HEK293 (cell line): ENCODE data around the gene PCP4.

Experiments used
- CTCF ChIA-PET: fragments of 350-600 bp; formaldehyde crosslinking; extraction: SDS; loops from one replicate; lab custom pipeline; 2021; ENCODE audit warnings: antibody characterized with exemption; lab: Yijun Ruan, JAX
- POLR2A ChIA-PET: fragments of 300-600 bp; formaldehyde crosslinking; extraction: SDS; loops from one replicate; lab custom pipeline; 2020; ENCODE audit warnings: antibody characterized with exemption, inconsistent platforms; lab: Yijun Ruan, JAX
- H3K27ac ChIP-seq: fragments of 200-500 bp; sonication (Bioruptor generic); 2 replicates; pipeline ENCODE4 v1.5.1; 2014; ENCODE audit warnings: low read depth, low read length, control low read depth, inconsistent platforms; ENCODE audit errors: extremely low read depth
- H3K36me3 ChIP-seq, 2 experiments: fragments of 200-500 bp in 1 of 2; sonication (Bioruptor generic) in 1 of 2; 1 replicate in 1 of 2; 2 replicates in 1 of 2; pipeline ENCODE4 v1.5.1; 2014 to 2017; ENCODE audit warnings: inconsistent platforms in 2 of 2, low read length in 2 of 2; ENCODE audit not compliant: control insufficient read depth in 2 of 2, insufficient read depth in 1 of 2
- H3K4me1 ChIP-seq: fragments of 200-500 bp; sonication (Bioruptor generic); 2 replicates; pipeline ENCODE4 v1.5.1; 2014; ENCODE audit warnings: mild to moderate bottlenecking, low read length, inconsistent platforms; ENCODE audit not compliant: control insufficient read depth, insufficient read depth
- H3K4me3 ChIP-seq: 2 replicates; pipeline ENCODE4 v1.5.1; 2011; ENCODE audit warnings: low read depth, mild to moderate bottlenecking, control low read depth, low read length, moderate library complexity
- H3K9me3 ChIP-seq: fragments of 200-500 bp; sonication (Bioruptor generic); 2 replicates; pipeline ENCODE4 v1.5.1; 2014; ENCODE audit warnings: low read depth, low read length, inconsistent platforms; ENCODE audit not compliant: control insufficient read depth, insufficient read depth
- BCL11A ChIP-seq: fragments of 450-650 bp; formaldehyde crosslinking; IDR thresholded peaks from 2 replicates; pipeline ENCODE4 v1.5.1; 2016; ENCODE audit warnings: low read depth, missing biosample characterization, missing genetic modification characterization
- FEZF1 ChIP-seq: fragments of 450-650 bp; formaldehyde crosslinking; IDR thresholded peaks from 2 replicates; pipeline ENCODE4 v1.5.1; 2016; ENCODE audit warnings: missing biosample characterization, missing genetic modification characterization
- GLI4 ChIP-seq: fragments of 450-650 bp; formaldehyde crosslinking; IDR thresholded peaks from 2 replicates; pipeline ENCODE4 v1.5.1; 2016; ENCODE audit warnings: missing biosample characterization, missing genetic modification characterization
- RBAK ChIP-seq: fragments of 450-650 bp; formaldehyde crosslinking; IDR thresholded peaks from 2 replicates; pipeline ENCODE4 v1.5.1; 2016; ENCODE audit warnings: missing biosample characterization, missing genetic modification characterization
- SETDB1 ChIP-seq: IDR thresholded peaks from one replicate; pipeline ENCODE4 v1.6.1; 2017; ENCODE audit warnings: mild to moderate bottlenecking, low read length, moderate library complexity, mixed read lengths; ENCODE audit not compliant: insufficient read length
- SP3 ChIP-seq: fragments of 450-650 bp; formaldehyde crosslinking; IDR thresholded peaks from 2 replicates; pipeline ENCODE4 v1.5.1; 2016; ENCODE audit warnings: missing biosample characterization, missing genetic modification characterization
- ZBTB7A ChIP-seq: fragments of 450-650 bp; formaldehyde crosslinking; IDR thresholded peaks from 2 replicates; pipeline ENCODE4 v1.5.1; 2016; ENCODE audit warnings: low read depth, missing biosample characterization, missing genetic modification characterization
- ZBTB8A ChIP-seq: fragments of 450-650 bp; formaldehyde crosslinking; IDR thresholded peaks from 2 replicates; pipeline ENCODE4 v1.5.1; 2016; ENCODE audit warnings: missing biosample characterization, missing genetic modification characterization
- ZFP69B ChIP-seq: fragments of 450-650 bp; formaldehyde crosslinking; IDR thresholded peaks from 2 replicates; pipeline ENCODE4 v1.5.1; 2016; ENCODE audit warnings: missing biosample characterization, missing genetic modification characterization
- ZNF132 ChIP-seq: fragments of 450-650 bp; formaldehyde crosslinking; IDR thresholded peaks from 2 replicates; pipeline ENCODE4 v1.5.1; 2017; ENCODE audit warnings: missing biosample characterization, missing genetic modification characterization, borderline replicate concordance
- ZNF157 ChIP-seq: fragments of 450-650 bp; formaldehyde crosslinking; IDR thresholded peaks from 2 replicates; pipeline ENCODE4 v1.5.1; 2016; ENCODE audit warnings: missing biosample characterization, missing genetic modification characterization
- ZNF202 ChIP-seq: fragments of 450-650 bp; formaldehyde crosslinking; IDR thresholded peaks from 2 replicates; pipeline ENCODE4 v1.5.1; 2016; ENCODE audit warnings: missing biosample characterization, missing genetic modification characterization, borderline replicate concordance
- ZNF23 ChIP-seq: fragments of 450-650 bp; formaldehyde crosslinking; IDR thresholded peaks from 2 replicates; pipeline ENCODE4 v1.5.1; 2016; ENCODE audit warnings: missing biosample characterization, missing genetic modification characterization, borderline replicate concordance
- ZNF416 ChIP-seq: fragments of 450-650 bp; formaldehyde crosslinking; IDR thresholded peaks from 2 replicates; pipeline ENCODE4 v1.5.1; 2016; ENCODE audit warnings: missing biosample characterization, missing genetic modification characterization
- ZNF501 ChIP-seq: fragments of 450-650 bp; formaldehyde crosslinking; IDR thresholded peaks from 2 replicates; pipeline ENCODE4 v1.5.1; 2016; ENCODE audit warnings: missing biosample characterization, missing genetic modification characterization
- ZNF521 ChIP-seq: fragments of 450-650 bp; formaldehyde crosslinking; IDR thresholded peaks from 2 replicates; pipeline ENCODE4 v1.5.1; 2017; ENCODE audit warnings: missing biosample characterization, mild to moderate bottlenecking, missing genetic modification characterization
- ZNF555 ChIP-seq: fragments of 450-650 bp; formaldehyde crosslinking; conservative IDR thresholded peaks from 2 replicates; pipeline ENCODE4 v1.5.1; 2017; ENCODE audit warnings: missing biosample characterization, mild to moderate bottlenecking, missing genetic modification characterization, inconsistent platforms
- ZNF776 ChIP-seq: fragments of 450-650 bp; formaldehyde crosslinking; IDR thresholded peaks from 2 replicates; pipeline ENCODE4 v1.5.0; 2017; ENCODE audit warnings: missing biosample characterization, missing genetic modification characterization, borderline replicate concordance
- TF ChIP-seq, protein P1 (sequence below): fragments of 450-650 bp; formaldehyde crosslinking; IDR thresholded peaks from 2 replicates; pipeline ENCODE4 v1.5.1; 2016; ENCODE audit warnings: missing biosample characterization, missing genetic modification characterization
- TF ChIP-seq, protein P2 (sequence below): fragments of 450-650 bp; formaldehyde crosslinking; IDR thresholded peaks from 2 replicates; pipeline ENCODE4 v1.5.1; 2016; ENCODE audit warnings: missing biosample characterization, missing genetic modification characterization
- TF ChIP-seq, protein P3 (sequence below): fragments of 450-650 bp; formaldehyde crosslinking; IDR thresholded peaks from 2 replicates; pipeline ENCODE4 v1.5.1; 2016; ENCODE audit warnings: missing biosample characterization, missing genetic modification characterization, low read depth

Gene PCP4

DNA sequence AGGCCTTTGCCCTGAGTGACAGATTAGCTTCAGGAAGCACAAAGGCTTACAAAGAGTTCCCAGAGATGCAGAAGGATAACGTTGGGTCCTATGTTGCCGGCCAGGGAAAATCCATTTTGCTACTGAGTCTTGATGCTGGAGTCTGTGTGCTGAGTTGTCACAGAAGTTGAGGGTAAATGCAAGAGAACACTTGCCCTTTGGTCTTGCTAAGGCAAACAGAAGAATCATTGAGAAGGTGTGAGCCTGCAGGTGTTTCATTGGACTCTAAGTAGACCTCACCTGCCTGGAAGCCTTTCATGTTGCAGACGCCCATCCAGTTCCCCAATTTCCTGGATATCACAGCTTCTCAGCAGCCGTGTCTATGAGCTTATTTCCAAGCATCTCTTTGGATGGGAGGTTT, 105.2 kb downstream of the PCP4 start:
- ChIA-PET CTCF (interaction anchor here (0.7 to 1.0 kb wide), 3 partner anchors 105 to 190 kb away, joined by 3 read pairs; partner anchors contain the start of gene PCP4), POLR2A (no interaction called here)
- no peak overlapping the region for H3K4me3 ChIP-seq
- no peak overlapping the region for H3K27ac ChIP-seq
- TF ChIP-seq SETDB1 (no peak), ZNF555 (tag by site-specific recombination) (no peak), ZNF132 (no peak), RBAK (tag by site-specific recombination) (no peak), ZNF416 (tag by site-specific recombination) (no peak), ZBTB8A (tag by site-specific recombination) (no peak), ZFP69B (no peak), GLI4 (tag by site-specific recombination) (no peak), BCL11A (tag by site-specific recombination) (no peak), ZNF202 (tag by site-specific recombination) (no peak), ZNF157 (tag by site-specific recombination) (no peak), FEZF1 (no peak), ZBTB7A (tag by site-specific recombination) (no peak), ZNF23 (tag by site-specific recombination) (no peak), SP3 (tag by site-specific recombination) (no peak), ZNF501 (no peak)
- TF ChIP-seq, protein P1, sequence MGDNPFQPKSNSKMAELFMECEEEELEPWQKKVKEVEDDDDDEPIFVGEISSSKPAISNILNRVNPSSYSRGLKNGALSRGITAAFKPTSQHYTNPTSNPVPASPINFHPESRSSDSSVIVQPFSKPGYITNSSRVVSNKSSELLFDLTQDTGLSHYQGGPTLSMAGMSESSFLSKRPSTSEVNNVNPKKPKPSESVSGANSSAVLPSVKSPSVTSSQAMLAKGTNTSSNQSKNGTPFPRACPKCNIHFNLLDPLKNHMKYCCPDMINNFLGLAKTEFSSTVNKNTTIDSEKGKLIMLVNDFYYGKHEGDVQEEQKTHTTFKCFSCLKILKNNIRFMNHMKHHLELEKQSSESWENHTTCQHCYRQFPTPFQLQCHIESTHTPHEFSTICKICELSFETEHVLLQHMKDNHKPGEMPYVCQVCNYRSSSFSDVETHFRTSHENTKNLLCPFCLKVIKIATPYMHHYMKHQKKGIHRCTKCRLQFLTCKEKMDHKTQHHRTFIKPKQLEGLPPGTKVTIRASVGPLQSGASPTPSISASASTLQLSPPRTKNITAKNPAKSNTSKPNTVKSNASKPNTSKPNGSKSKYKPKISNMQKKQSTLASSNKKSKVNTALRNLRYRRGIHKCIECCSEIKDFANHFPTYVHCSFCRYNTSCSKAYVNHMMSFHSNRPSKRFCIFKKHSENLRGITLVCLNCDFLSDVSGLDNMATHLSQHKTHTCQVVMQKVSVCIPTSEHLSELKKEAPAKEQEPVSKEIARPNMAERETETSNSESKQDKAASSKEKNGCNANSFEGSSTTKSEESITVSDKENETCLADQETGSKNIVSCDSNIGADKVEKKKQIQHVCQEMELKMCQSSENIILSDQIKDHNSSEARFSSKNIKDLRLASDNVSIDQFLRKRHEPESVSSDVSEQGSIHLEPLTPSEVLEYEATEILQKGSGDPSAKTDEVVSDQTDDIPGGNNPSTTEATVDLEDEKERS: no peak
- TF ChIP-seq, protein P2, sequence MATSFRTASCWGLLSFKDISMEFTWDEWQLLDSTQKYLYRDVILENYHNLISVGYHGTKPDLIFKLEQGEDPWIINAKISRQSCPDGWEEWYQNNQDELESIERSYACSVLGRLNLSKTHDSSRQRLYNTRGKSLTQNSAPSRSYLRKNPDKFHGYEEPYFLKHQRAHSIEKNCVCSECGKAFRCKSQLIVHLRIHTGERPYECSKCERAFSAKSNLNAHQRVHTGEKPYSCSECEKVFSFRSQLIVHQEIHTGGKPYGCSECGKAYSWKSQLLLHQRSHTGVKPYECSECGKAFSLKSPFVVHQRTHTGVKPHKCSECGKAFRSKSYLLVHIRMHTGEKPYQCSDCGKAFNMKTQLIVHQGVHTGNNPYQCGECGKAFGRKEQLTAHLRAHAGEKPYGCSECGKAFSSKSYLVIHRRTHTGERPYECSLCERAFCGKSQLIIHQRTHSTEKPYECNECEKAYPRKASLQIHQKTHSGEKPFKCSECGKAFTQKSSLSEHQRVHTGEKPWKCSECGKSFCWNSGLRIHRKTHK (tag by site-specific recombination): no peak
- TF ChIP-seq, protein P3, sequence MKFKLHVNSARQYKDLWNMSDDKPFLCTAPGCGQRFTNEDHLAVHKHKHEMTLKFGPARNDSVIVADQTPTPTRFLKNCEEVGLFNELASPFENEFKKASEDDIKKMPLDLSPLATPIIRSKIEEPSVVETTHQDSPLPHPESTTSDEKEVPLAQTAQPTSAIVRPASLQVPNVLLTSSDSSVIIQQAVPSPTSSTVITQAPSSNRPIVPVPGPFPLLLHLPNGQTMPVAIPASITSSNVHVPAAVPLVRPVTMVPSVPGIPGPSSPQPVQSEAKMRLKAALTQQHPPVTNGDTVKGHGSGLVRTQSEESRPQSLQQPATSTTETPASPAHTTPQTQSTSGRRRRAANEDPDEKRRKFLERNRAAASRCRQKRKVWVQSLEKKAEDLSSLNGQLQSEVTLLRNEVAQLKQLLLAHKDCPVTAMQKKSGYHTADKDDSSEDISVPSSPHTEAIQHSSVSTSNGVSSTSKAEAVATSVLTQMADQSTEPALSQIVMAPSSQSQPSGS (tag by site-specific recombination): no peak
- TF ChIP-seq, all 188 proteins: peak for 0
- Histone ChIP-seq H3K9me3 (no peaks in the 10 kb centered on the region), H3K36me3 (no peaks in the 10 kb centered on the region), H3K4me1 (no peaks in the 10 kb centered on the region)

DNA sequence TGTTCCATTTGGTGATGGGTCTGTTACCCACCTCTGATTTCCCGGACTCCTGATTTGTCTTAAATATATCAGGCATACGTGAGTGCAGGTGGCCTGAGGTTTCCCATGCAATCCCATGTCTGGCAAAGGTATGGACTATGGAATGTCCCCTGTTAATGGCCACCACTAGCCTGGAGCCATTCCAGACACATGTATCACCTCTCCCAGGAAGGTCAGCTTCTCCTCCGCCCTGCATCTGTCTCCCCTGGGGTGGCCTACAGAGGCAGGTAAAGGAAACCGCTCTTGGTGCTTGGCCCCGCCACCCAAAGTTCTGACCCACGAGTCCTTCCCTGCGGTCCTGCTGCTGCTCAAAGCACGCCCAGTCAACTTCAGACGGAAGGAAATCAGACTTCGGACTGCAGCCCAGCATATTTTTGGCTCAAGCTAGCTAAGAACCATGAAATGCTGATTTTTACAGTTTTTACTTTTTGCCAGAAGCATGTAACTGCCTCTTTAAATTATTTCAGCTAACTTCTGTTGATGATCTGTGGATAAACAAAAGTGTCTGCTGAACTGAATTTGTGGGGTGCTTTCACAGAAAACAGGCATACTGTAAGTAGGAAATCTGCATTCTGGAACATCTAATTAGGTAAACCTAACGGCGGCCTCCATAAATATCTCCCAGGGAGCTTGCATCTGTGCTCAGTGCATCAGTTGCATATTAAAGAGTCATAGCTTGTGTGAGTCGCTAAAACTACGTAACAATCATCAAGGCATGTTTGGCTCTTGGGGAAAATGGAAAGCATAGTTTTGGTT, 105.9 kb downstream of the PCP4 start:
- Histone ChIP-seq H3K9me3 (no peaks in the 10 kb centered on the region), H3K27ac (no peak overlapping the region), H3K4me3 (no peak overlapping the region), H3K36me3 (no peaks in the 10 kb centered on the region), H3K4me1 (no peaks in the 10 kb centered on the region)
- CTCF ChIA-PET: interaction anchor here (0.5 to 0.7 kb wide), 2 partner anchors 131 to 190 kb away, joined by 3 to 5 read pairs; no protein-coding TSS in a partner anchor
- TF ChIP-seq ZNF776 (tag by site-specific recombination): no peak
- TF ChIP-seq ZNF521 (tag by site-specific recombination): no peak
- POLR2A ChIA-PET: no interaction called here
